Thyroid gland (tissue), 4 donors: ENCODE data around the gene PPP2R5C.

ENCODE experiments used
- CTCF ChIP-seq, 6 experiments: fragments of 200-600 bp in 3 of 6; fragments of 450-650 bp in 3 of 6; sonication (generic) in 3 of 6; IDR thresholded peaks; one replicate each; pipeline ENCODE4 v1.5.1; 2016 to 2019; ENCODE audit warnings: antibody characterized with exemption in 6 of 6, mild to moderate bottlenecking in 2 of 6, inconsistent platforms in 1 of 6, moderate library complexity in 1 of 6
- POLR2A ChIP-seq, 2 donors: fragments of 450-650 bp; IDR thresholded peaks; one replicate each; pipeline ENCODE4 v1.6.1; 2017; ENCODE audit warnings: antibody characterized with exemption in 2 of 2, mild to moderate bottlenecking in 2 of 2, moderate library complexity in 1 of 2

- no peak for TF ChIP-seq CTCF (IDR thresholded peaks at IDR 0.05)
- no peak for TF ChIP-seq POLR2A (IDR thresholded peaks at IDR 0.05)
Observed at GRCh38 chr14:101715210-101716076, 46.1 kb upstream of the PPP2R5C start.
